ENCODE results near the gene RAP1GDS1.

- TF ChIP-seq EZH2phosphoT487 (IDR thresholded peaks at IDR 0.05; ENCODE audit: insufficient read depth, low read depth) (no peak), EZH2 (IDR thresholded peaks at IDR 0.05; ENCODE audit: insufficient read depth, poor library complexity, severe bottlenecking) (no peak)
These were observed 24.0 kb upstream of the RAP1GDS1 start for GRCh38 chr4:98237204-98237603.
